Tibial nerve (tissue), 3 donors: Measurements from ENCODE around the gene KDM2A.

Experiments used
- CTCF ChIP-seq, 5 experiments: fragments of 200-600 bp in 3 of 5; fragments of 450-650 bp in 2 of 5; sonication (generic) in 3 of 5; IDR thresholded peaks; one replicate each; pipeline ENCODE4 v1.5.1; 2016 to 2019; ENCODE audit warnings: antibody characterized with exemption in 5 of 5, mild to moderate bottlenecking in 3 of 5, moderate library complexity in 2 of 5
- POLR2A ChIP-seq, 2 donors: fragments of 450-650 bp; IDR thresholded peaks; one replicate each; pipeline ENCODE4 v1.6.1; 2017; ENCODE audit warnings: antibody characterized with exemption in 2 of 2, mild to moderate bottlenecking in 2 of 2, moderate library complexity in 2 of 2

- TF ChIP-seq CTCF (IDR thresholded peaks at IDR 0.05) (peak in 3 of 5 experiments; percentile 14 to 34 (median 23)), POLR2A (IDR thresholded peaks at IDR 0.05) (no peak)
Measured at GRCh38 chr11:67119585-67120391, 725 bp downstream of the KDM2A start.
